IPS DF 6.9 (cell line): ENCODE measurements around the gene TPRG1.

Experiments used
- DNase-seq: peaks from one replicate; pipeline ENCODE4 v3.0.0-alpha.2; 2013; ENCODE audit warnings: low read depth, low spot score
- H3K27ac ChIP-seq: one replicate; pipeline ENCODE4 v1.5.1; 2013; ENCODE audit warnings: low read length, control low read depth
- H3K27me3 ChIP-seq: 2 replicates; pipeline ENCODE4 v1.6.1; 2013; ENCODE audit warnings: mild to moderate bottlenecking, low read length; ENCODE audit not compliant: control insufficient read depth, insufficient read depth
- H3K36me3 ChIP-seq: 2 replicates; pipeline ENCODE4 v1.6.1; 2013; ENCODE audit warnings: low read length; ENCODE audit not compliant: control insufficient read depth, insufficient read depth
- H3K4me1 ChIP-seq: 2 replicates; pipeline ENCODE4 v1.6.1; 2013; ENCODE audit warnings: low read length; ENCODE audit not compliant: control insufficient read depth, insufficient read depth
- H3K4me3 ChIP-seq: 2 replicates; pipeline ENCODE4 v1.5.1; 2013; ENCODE audit warnings: mild to moderate bottlenecking, low read length
- H3K9me3 ChIP-seq: 2 replicates; pipeline ENCODE4 v1.6.1; 2013; ENCODE audit warnings: low read length, inconsistent platforms; ENCODE audit not compliant: control insufficient read depth, insufficient read depth
- WGBS: extraction: QIAGEN DNeasy Blood & Tissue Kit; methylation state at CpG from one replicate; pipeline ENCODE4 v1.1.7; 2013; ENCODE audit warnings: mixed read lengths, missing lambda C conversion rate; ENCODE audit not compliant: insufficient read length, insufficient coverage; 5-methylcytosine and 5-hydroxymethylcytosine counted together

Gene TPRG1

DNA sequence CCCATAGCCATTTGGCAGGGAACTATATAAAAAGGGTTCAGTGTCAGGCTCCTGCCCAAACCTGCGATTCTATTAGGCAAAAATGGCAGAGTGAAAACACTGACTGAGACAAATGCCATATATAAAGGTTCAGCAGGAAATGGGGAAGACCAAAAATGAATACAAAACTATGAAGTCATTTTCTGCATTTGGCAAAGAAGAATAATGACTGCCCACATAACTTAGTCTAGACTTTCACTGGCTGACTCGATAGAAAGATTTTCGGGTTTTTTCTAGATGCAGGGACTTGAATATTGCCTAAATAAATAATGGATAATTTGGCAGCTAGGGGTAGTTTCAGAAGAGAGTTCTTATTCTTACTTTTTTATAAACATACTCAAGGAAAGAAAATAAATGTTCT lies 178.0 kb downstream of the TPRG1 start:
- Histone ChIP-seq H3K36me3 (no peaks in the 10 kb centered on the region), H3K4me3 (no peak overlapping the region), H3K27ac (no peak overlapping the region), H3K4me1 (no peaks in the 10 kb centered on the region), H3K9me3 (no peaks in the 10 kb centered on the region), H3K27me3 (no peaks in the 10 kb centered on the region)
- DNase-seq, result no peak
- no CpG with 5 or more reads among the region's 3 CpGs for WGBS

GRCh38 chr3:189353318-189353965 lies 181.7 kb downstream of the TPRG1 start:
- no peaks in the 10 kb centered on the region for H3K36me3 ChIP-seq
- H3K27me3 ChIP-seq, result no peaks in the 10 kb centered on the region
- no CpG with 5 or more reads among the region's 5 CpGs for WGBS
- no peak overlapping the region for H3K4me3 ChIP-seq
- no peak overlapping the region for H3K27ac ChIP-seq
- no peaks in the 10 kb centered on the region for H3K9me3 ChIP-seq
- H3K4me1 ChIP-seq, result no peaks in the 10 kb centered on the region; the same call in 1 of the 2 replicates
- no peak for DNase-seq

DNA sequence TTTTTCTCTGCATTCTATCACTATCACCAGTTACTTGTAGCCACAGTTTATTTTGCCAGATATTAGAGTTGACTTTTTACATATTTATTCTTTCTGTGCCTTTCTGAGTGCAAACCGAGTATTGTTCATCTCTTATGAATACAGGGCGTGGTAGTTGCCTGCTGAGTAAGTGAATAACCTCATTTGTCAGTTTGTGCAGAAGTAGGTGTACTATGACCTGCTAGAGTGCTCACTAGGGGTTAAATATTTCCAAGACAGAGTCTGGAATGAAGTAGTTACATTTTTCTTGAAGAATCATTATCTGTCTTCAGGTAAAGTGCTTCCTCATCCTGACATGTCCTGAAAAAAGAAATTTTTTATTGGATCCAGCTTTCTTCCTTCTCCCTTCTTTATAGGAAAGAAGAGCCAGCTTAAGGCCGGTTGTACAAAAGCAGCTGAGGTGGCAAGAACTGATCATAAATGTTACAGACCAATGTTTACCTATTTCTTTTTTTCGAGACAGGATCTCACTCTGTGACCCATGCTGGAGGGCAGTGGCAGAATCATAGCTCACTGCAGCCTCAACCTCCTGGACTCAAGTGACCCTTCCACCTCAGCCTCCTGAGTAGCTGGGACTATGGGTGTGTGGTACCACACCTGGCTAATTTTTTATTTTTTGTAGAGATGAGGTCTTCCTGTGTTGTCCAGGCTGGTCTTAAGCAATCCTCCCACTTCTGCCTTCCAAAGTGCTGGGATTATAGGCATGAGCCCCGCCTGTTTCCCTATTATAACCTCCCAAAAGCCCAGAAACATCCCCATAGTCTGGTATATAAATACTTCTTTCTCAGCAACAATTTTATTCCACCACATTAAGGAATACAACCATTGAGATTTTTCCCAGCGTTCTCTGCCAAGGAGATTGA lies 182.5 kb downstream of the TPRG1 start:
- Histone ChIP-seq H3K36me3 (no peaks in the 10 kb centered on the region), H3K4me1 (no peaks in the 10 kb centered on the region; the same call in 1 of the 2 replicates), H3K9me3 (no peaks in the 10 kb centered on the region), H3K27ac (no peak overlapping the region), H3K27me3 (no peaks in the 10 kb centered on the region), H3K4me3 (no peak overlapping the region)
- WGBS, result no CpG with 5 or more reads among the region's 6 CpGs
- DNase-seq, result no peak

DNA sequence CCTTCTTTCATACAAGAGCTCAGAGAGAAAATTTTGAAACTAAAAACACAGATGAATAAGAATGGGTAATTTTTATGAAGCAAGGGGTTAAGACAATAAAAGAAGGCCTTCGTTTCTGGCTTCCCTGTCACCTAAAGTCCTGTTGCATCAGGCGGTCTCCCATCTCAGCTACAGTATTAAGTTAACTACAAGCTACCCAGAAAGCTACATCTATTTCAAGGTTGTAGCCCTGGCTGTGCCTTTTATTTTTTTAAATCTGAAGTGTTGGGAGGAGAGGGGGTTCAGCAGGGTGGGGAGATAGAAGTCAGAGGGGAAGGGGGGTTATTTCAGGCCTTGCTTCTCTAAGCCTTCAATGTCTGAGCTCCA lies 183.3 kb downstream of the TPRG1 start:
- no peaks in the 10 kb centered on the region for H3K36me3 ChIP-seq
- no CpG with 5 or more reads among the region's 2 CpGs for WGBS
- no peaks in the 10 kb centered on the region; the same call in 1 of the 2 replicates for H3K4me1 ChIP-seq
- H3K27me3 ChIP-seq, result no peaks in the 10 kb centered on the region
- DNase-seq, result no peak
- H3K9me3 ChIP-seq, result no peaks in the 10 kb centered on the region
- H3K27ac ChIP-seq, result no peak overlapping the region
- no peak overlapping the region for H3K4me3 ChIP-seq

GRCh38 chr3:189355481-189356201 lies 183.9 kb downstream of the TPRG1 start:
- Histone ChIP-seq H3K9me3 (no peaks in the 10 kb centered on the region), H3K4me1 (no peaks in the 10 kb centered on the region; the same call in 1 of the 2 replicates), H3K27ac (no peak overlapping the region), H3K36me3 (no peaks in the 10 kb centered on the region), H3K4me3 (no peak overlapping the region), H3K27me3 (no peaks in the 10 kb centered on the region)
- no CpG with 5 or more reads among the region's 6 CpGs for WGBS
- DNase-seq, result no peak

DNA sequence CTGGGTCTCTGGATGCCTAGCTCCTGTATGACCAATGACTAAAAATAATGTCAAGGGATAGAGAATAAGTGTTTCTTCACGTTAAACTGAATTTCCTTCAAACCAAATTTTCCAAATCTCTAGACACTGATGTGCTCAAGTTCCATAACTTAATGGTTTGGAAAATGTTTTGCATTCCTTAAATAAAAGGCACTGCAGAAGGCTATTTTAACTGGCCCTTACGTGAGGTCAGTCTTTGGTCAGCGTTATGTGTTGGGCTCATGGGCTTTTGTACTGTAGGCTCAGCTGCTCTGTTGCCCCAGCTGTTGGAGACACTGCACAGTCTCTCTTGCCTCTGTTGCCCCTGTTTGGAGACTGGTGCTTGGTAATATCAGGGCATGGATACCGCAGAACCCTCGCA lies 188.5 kb downstream of the TPRG1 start:
- H3K4me1 ChIP-seq, result no peaks in the 10 kb centered on the region; the same call in none of the 2 replicates
- no peaks in the 10 kb centered on the region for H3K9me3 ChIP-seq
- H3K27me3 ChIP-seq, result no peaks in the 10 kb centered on the region
- WGBS, result no CpG with 5 or more reads among the region's 5 CpGs
- DNase-seq, result no peak
- no peak overlapping the region for H3K4me3 ChIP-seq
- H3K36me3 ChIP-seq, result no peaks in the 10 kb centered on the region
- H3K27ac ChIP-seq, result no peak overlapping the region

- Histone ChIP-seq H3K27me3 (no peaks in the 10 kb centered on the region), H3K9me3 (no peaks in the 10 kb centered on the region), H3K4me1 (no peaks in the 10 kb centered on the region; the same call in 1 of the 2 replicates), H3K27ac (no peak overlapping the region), H3K4me3 (no peak overlapping the region), H3K36me3 (no peaks in the 10 kb centered on the region)
- no CpG with 5 or more reads among the region's 2 CpGs for WGBS
- DNase-seq, result no peak
Measured at GRCh38 chr3:189361103-189361835, 189.5 kb downstream of the TPRG1 start.

- Histone ChIP-seq H3K4me1 (no peaks in the 10 kb centered on the region; the same call in 1 of the 2 replicates), H3K9me3 (no peaks in the 10 kb centered on the region), H3K27me3 (no peaks in the 10 kb centered on the region), H3K27ac (no peak overlapping the region), H3K4me3 (no peak overlapping the region), H3K36me3 (no peaks in the 10 kb centered on the region)
- no CpG with 5 or more reads among the region's 3 CpGs for WGBS
- no peak for DNase-seq
Measured at GRCh38 chr3:189363590-189364255, 192.0 kb downstream of the TPRG1 start.

- H3K9me3 ChIP-seq, result no peaks in the 10 kb centered on the region
- no peak for DNase-seq
- H3K4me3 ChIP-seq, result no peak overlapping the region
- no peaks in the 10 kb centered on the region for H3K36me3 ChIP-seq
- no peak overlapping the region for H3K27ac ChIP-seq
- peaks cover under 1% of the 10 kb centered on the region for H3K4me1 ChIP-seq
- no CpG with 5 or more reads among the region's 3 CpGs for WGBS
- no peaks in the 10 kb centered on the region for H3K27me3 ChIP-seq
Measured at GRCh38 chr3:189365609-189366564, 194.1 kb downstream of the TPRG1 start.
